Kidney capillary endothelial cell (primary cell): ENCODE data around the gene ARHGAP22.

ENCODE experiments used
- DNase-seq: peaks from one replicate; pipeline ENCODE4 v3.0.0-alpha.2; 2018; ENCODE audit warnings: low spot score

Gene ARHGAP22

GRCh38 chr10:48477616-48478015 lies 127.3 kb downstream of the ARHGAP22 start:
- no peak for DNase-seq

GRCh38 chr10:48477141-48477540 lies 127.7 kb downstream of the ARHGAP22 start:
- DNase-seq: peak; percentile 20

GRCh38 chr10:48476279-48476982 lies 128.4 kb downstream of the ARHGAP22 start:
- no peak for DNase-seq

- no peak for DNase-seq
Measured at GRCh38 chr10:48475943-48476278, 129.0 kb downstream of the ARHGAP22 start.

- DNase-seq: no peak
Measured at GRCh38 chr10:48474765-48475365, 130.0 kb downstream of the ARHGAP22 start.

- DNase-seq: no peak
Measured at GRCh38 chr10:48473704-48474103, 131.2 kb downstream of the ARHGAP22 start.

GRCh38 chr10:48472501-48473069 lies 132.3 kb downstream of the ARHGAP22 start:
- no peak for DNase-seq

GRCh38 chr10:48470893-48471805 lies 133.7 kb downstream of the ARHGAP22 start:
- DNase-seq: no peak

- DNase-seq: peak; percentile 10
Measured at GRCh38 chr10:48470115-48470892, 134.6 kb downstream of the ARHGAP22 start.

- DNase-seq: no peak
Measured at GRCh38 chr10:48469516-48470020, 135.3 kb downstream of the ARHGAP22 start.

- DNase-seq: no peak
Measured at GRCh38 chr10:48468866-48469511, 135.9 kb downstream of the ARHGAP22 start.

GRCh38 chr10:48468130-48468790 lies 136.6 kb downstream of the ARHGAP22 start:
- DNase-seq: no peak

- no peak for DNase-seq
Measured at GRCh38 chr10:48467669-48468068, 137.2 kb downstream of the ARHGAP22 start.

GRCh38 chr10:48466611-48467240 lies 138.1 kb downstream of the ARHGAP22 start:
- DNase-seq: no peak

GRCh38 chr10:48465860-48466521 lies 138.9 kb downstream of the ARHGAP22 start:
- no peak for DNase-seq

GRCh38 chr10:48464871-48465736 lies 139.8 kb downstream of the ARHGAP22 start:
- no peak for DNase-seq

- DNase-seq: no peak
Measured at GRCh38 chr10:48464121-48464870, 140.6 kb downstream of the ARHGAP22 start.
